HepG2 (cell line): ENCODE measurements around the gene PRRT2. TPM values are rescaled to one million over a fixed set of nuclear protein-coding genes. Genes with fewer than 3 reads are reported as not detected.

Experiments
- DMAP1 ChIP-seq: IDR thresholded peaks from 2 replicates; pipeline ENCODE4 v1.6.1; 2016
- DNMT1 ChIP-seq: sonication (generic); formaldehyde crosslinking; IDR thresholded peaks from 2 replicates; pipeline ENCODE4 v1.5.1; 2020; ENCODE audit warnings: mild to moderate bottlenecking, missing genetic modification reagents
- HDAC1 ChIP-seq: sonication (generic); formaldehyde crosslinking; IDR thresholded peaks from 2 replicates; pipeline ENCODE4 v1.5.1; 2020; ENCODE audit warnings: mild to moderate bottlenecking, missing genetic modification reagents
- HHEX ChIP-seq: IDR thresholded peaks from 2 replicates; pipeline ENCODE4 v1.6.1; 2016; ENCODE audit warnings: control low read depth
- KLF16 ChIP-seq, 2 experiments: sonication (generic) in 1 of 2; formaldehyde crosslinking in 1 of 2; IDR thresholded peaks; 2 replicates each; pipeline versions ENCODE4 v1.6.1 to v1.8.0; 2016 to 2023; ENCODE audit warnings: missing genetic modification reagents in 2 of 2, missing compliant biosample characterization in 1 of 2
- KMT2B ChIP-seq: IDR thresholded peaks from 2 replicates; pipeline ENCODE4 v1.6.1; 2016; ENCODE audit warnings: missing genetic modification reagents, missing compliant biosample characterization
- MAFG ChIP-seq: sonication (generic); formaldehyde crosslinking; IDR thresholded peaks from 2 replicates; pipeline ENCODE4 v1.5.1; 2020; ENCODE audit warnings: mild to moderate bottlenecking, missing genetic modification reagents
- REL ChIP-seq: sonication (generic); formaldehyde crosslinking; conservative IDR thresholded peaks from 2 replicates; pipeline ENCODE4 v1.8.0; 2022; ENCODE audit warnings: mild to moderate bottlenecking, missing genetic modification reagents, moderate library complexity
- SIX1 ChIP-seq: sonication (generic); formaldehyde crosslinking; IDR thresholded peaks from 2 replicates; pipeline ENCODE4 v1.4.0; 2020; ENCODE audit warnings: missing genetic modification reagents, borderline replicate concordance
- ZFP90 ChIP-seq: sonication (generic); formaldehyde crosslinking; IDR thresholded peaks from 2 replicates; pipeline ENCODE4 v1.8.0; 2022; ENCODE audit warnings: missing genetic modification reagents, mild to moderate bottlenecking, inconsistent platforms, borderline replicate concordance
- ZFX ChIP-seq: sonication (generic); formaldehyde crosslinking; IDR thresholded peaks from 2 replicates; pipeline ENCODE4 v1.4.0; 2020; ENCODE audit warnings: mild to moderate bottlenecking, low read depth, missing genetic modification reagents, moderate library complexity
- ZNF614 ChIP-seq: IDR thresholded peaks from 2 replicates; pipeline ENCODE4 v1.6.1; 2018; ENCODE audit warnings: missing biosample characterization, missing genetic modification reagents, inconsistent platforms, borderline replicate concordance
- ZNF768 ChIP-seq: sonication (generic); formaldehyde crosslinking; IDR thresholded peaks from 2 replicates; pipeline ENCODE4 v1.4.0; 2020; ENCODE audit warnings: missing genetic modification reagents
- polyA plus RNA-seq, 8 experiments: library from polyadenylated mRNA; depleted of rRNA in 3 of 8; stranded (reverse) in 7 of 8; unstranded in 1 of 8; fragments of >200 nt; fragmentation: Illumina TruSeq in 4 of 8; extraction: Trizol in 4 of 8; gene quantifications; 2 replicates each; pipeline versions ENCODE4 v1.2.1 to v1.2.3, GENCODE V29; 2011 to 2016; ENCODE audit warnings: low read depth in 4 of 8, missing spikeins in 1 of 8, mixed read lengths in 1 of 8; ENCODE audit not compliant: insufficient read depth in 1 of 8
- total RNA-seq, 5 experiments: library from RNA; depleted of rRNA; stranded (reverse); fragments of >200 nt; fragmentation: Illumina TruSeq; extraction: Trizol; gene quantifications; 2 replicates each; pipeline ENCODE4 v1.2.3, GENCODE V29; 2016; ENCODE audit warnings: low read depth in 1 of 5
- TF ChIP-seq, protein P1 (sequence below): sonication (generic); formaldehyde crosslinking; IDR thresholded peaks from 2 replicates; pipeline ENCODE4 v1.5.0; 2020; ENCODE audit warnings: missing genetic modification reagents
- TF ChIP-seq, protein P2 (sequence below): sonication (generic); formaldehyde crosslinking; IDR thresholded peaks from 2 replicates; pipeline ENCODE4 v1.5.1; 2020; ENCODE audit warnings: mild to moderate bottlenecking, missing genetic modification reagents, moderate library complexity
- TF ChIP-seq, protein P3 (sequence below): sonication (generic); formaldehyde crosslinking; IDR thresholded peaks from 2 replicates; pipeline ENCODE4 v1.5.1; 2020; ENCODE audit warnings: mild to moderate bottlenecking, missing genetic modification reagents, moderate library complexity
- TF ChIP-seq, protein P4 (sequence below): sonication (generic); formaldehyde crosslinking; IDR thresholded peaks from 2 replicates; pipeline ENCODE4 v1.5.0; 2020; ENCODE audit warnings: mild to moderate bottlenecking, missing genetic modification reagents, moderate library complexity

The PRRT2 gene
- total and polyA plus RNA-seq, 2 of the 13 experiments (the other 11 are each of a cell fraction or from before 2014, with no cell fraction given) = 0.51 to 1.1 TPM

DNA sequence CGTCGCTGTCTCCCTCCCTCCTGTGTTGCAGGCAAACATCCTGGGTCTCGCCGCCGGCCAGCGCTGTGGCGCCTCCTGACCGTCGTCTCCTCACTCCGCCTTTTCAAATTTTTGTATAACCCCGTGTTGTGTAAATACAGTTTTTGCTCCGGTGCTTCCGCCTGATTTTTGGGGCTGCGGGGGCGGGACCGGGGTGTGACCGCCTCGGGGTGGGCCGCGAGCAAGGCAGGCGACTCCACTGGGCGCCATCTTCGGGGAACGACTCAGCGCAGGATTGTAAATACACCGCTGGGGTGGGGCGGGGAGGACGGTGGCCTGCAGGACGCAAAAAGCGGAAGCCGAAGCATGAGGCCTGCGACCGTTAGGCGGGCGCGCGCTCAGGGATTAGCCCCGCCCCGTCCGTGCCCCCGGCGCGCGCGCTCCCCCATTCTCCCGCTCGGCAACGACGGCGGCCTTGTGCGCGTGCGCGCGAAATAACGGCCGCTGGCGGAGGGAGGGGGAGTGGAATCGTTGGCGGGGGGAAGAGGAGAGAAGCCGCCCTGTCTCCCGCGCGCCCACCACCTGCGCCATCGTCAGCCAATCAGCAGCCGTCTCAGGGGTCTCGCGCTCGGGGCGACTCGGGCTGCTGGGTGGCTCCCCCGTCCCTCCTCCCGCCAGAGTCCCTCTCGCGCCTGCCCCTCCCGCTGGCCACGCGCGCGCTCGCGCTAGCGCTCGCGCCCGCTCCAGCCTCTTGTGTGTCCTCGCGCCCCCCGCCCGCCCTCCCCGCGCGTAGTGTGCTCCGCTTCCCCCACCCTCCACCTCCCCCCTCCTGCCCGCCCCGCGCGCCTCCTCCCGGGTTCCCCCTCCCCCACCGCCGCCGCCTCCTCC, 6.5 kb upstream of the PRRT2 start (continued):
- TF ChIP-seq SIX1 (CRISPR knock-in tag) (peak; percentile 65; the same call in 1 of the 2 replicates), DMAP1 (CRISPR knock-in tag) (peak; percentile 100), ZFP90 (peak; percentile 67; the same call in 1 of the 2 replicates), DNMT1 (peak; percentile 95; the same call in 1 of the 2 replicates), HHEX (CRISPR knock-in tag) (no peak), KMT2B (CRISPR knock-in tag) (peak; percentile 95), REL (peak; percentile 96), KLF16 (CRISPR knock-in tag; IDR thresholded peaks at IDR 0.05) (peak in 1 of 2 experiments; percentile 100; a peak in 3 of 4 replicates), ZNF768 (CRISPR knock-in tag) (peak; percentile 78), ZFX (CRISPR knock-in tag) (peak; percentile 95), MAFG (no peak), ZNF614 (CRISPR knock-in tag) (peak; percentile 87), HDAC1 (CRISPR knock-in tag) (peak; percentile 97)
- TF ChIP-seq, protein P1, sequence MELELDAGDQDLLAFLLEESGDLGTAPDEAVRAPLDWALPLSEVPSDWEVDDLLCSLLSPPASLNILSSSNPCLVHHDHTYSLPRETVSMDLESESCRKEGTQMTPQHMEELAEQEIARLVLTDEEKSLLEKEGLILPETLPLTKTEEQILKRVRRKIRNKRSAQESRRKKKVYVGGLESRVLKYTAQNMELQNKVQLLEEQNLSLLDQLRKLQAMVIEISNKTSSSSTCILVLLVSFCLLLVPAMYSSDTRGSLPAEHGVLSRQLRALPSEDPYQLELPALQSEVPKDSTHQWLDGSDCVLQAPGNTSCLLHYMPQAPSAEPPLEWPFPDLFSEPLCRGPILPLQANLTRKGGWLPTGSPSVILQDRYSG (CRISPR knock-in tag) = 0 out of 2 replicates have a peak, but pooled peaks have one; percentile 70
- TF ChIP-seq, protein P2, sequence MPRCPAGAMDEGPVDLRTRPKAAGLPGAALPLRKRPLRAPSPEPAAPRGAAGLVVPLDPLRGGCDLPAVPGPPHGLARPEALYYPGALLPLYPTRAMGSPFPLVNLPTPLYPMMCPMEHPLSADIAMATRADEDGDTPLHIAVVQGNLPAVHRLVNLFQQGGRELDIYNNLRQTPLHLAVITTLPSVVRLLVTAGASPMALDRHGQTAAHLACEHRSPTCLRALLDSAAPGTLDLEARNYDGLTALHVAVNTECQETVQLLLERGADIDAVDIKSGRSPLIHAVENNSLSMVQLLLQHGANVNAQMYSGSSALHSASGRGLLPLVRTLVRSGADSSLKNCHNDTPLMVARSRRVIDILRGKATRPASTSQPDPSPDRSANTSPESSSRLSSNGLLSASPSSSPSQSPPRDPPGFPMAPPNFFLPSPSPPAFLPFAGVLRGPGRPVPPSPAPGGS (CRISPR knock-in tag) = peak; percentile 95
- TF ChIP-seq, protein P3, sequence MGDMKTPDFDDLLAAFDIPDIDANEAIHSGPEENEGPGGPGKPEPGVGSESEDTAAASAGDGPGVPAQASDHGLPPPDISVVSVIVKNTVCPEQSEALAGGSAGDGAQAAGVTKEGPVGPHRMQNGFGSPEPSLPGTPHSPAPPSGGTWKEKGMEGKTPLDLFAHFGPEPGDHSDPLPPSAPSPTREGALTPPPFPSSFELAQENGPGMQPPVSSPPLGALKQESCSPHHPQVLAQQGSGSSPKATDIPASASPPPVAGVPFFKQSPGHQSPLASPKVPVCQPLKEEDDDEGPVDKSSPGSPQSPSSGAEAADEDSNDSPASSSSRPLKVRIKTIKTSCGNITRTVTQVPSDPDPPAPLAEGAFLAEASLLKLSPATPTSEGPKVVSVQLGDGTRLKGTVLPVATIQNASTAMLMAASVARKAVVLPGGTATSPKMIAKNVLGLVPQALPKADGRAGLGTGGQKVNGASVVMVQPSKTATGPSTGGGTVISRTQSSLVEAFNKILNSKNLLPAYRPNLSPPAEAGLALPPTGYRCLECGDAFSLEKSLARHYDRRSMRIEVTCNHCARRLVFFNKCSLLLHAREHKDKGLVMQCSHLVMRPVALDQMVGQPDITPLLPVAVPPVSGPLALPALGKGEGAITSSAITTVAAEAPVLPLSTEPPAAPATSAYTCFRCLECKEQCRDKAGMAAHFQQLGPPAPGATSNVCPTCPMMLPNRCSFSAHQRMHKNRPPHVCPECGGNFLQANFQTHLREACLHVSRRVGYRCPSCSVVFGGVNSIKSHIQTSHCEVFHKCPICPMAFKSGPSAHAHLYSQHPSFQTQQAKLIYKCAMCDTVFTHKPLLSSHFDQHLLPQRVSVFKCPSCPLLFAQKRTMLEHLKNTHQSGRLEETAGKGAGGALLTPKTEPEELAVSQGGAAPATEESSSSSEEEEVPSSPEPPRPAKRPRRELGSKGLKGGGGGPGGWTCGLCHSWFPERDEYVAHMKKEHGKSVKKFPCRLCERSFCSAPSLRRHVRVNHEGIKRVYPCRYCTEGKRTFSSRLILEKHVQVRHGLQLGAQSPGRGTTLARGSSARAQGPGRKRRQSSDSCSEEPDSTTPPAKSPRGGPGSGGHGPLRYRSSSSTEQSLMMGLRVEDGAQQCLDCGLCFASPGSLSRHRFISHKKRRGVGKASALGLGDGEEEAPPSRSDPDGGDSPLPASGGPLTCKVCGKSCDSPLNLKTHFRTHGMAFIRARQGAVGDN (CRISPR knock-in tag) = peak; percentile 98
- TF ChIP-seq, protein P4, sequence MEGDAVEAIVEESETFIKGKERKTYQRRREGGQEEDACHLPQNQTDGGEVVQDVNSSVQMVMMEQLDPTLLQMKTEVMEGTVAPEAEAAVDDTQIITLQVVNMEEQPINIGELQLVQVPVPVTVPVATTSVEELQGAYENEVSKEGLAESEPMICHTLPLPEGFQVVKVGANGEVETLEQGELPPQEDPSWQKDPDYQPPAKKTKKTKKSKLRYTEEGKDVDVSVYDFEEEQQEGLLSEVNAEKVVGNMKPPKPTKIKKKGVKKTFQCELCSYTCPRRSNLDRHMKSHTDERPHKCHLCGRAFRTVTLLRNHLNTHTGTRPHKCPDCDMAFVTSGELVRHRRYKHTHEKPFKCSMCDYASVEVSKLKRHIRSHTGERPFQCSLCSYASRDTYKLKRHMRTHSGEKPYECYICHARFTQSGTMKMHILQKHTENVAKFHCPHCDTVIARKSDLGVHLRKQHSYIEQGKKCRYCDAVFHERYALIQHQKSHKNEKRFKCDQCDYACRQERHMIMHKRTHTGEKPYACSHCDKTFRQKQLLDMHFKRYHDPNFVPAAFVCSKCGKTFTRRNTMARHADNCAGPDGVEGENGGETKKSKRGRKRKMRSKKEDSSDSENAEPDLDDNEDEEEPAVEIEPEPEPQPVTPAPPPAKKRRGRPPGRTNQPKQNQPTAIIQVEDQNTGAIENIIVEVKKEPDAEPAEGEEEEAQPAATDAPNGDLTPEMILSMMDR (CRISPR knock-in tag) = peak; percentile 36
